ENCODE data around the gene IKBKE.

IKBKE gene

DNA sequence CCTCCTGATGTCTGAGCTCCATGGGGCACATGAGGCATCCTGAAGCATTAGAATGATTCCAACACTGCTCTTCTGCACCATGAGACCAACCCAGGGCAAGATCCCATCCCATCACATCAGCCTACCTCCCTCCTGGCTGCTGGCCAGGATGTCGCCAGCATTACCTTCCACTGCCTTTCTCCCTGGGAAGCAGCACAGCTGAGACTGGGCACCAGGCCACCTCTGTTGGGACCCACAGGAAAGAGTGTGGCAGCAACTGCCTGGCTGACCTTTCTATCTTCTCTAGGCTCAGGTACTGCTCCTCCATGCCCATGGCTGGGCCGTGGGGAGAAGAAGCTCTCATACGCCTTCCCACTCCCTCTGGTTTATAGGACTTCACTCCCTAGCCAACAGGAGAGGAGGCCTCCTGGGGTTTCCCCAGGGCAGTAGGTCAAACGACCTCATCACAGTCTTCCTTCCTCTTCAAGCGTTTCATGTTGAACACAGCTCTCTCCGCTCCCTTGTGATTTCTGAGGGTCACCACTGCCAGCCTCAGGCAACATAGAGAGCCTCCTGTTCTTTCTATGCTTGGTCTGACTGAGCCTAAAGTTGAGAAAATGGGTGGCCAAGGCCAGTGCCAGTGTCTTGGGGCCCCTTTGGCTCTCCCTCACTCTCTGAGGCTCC is 26.0 kb downstream of the IKBKE start:
- no peak for DNase-seq

DNA sequence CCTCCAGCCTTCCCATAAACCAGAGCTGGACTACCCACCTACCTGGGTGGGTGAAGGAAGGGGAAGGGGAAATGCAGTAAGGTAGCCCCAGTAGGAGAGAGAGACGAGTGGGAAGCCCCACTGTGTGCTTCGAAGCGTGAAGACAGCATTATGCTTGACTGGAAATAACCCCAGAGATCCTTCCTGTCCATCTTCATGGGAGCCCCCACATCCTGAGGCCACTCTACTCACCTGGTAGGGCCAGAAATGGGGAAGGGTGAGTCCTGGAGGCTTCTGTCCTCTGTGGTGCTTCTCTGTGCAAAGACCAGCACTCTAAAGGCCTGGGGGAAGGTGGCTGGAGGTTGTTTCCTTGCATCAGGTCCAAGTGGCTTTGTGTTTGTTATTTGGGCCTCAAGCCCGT is 27.1 kb downstream of the IKBKE start:
- no peak for DNase-seq

DNA sequence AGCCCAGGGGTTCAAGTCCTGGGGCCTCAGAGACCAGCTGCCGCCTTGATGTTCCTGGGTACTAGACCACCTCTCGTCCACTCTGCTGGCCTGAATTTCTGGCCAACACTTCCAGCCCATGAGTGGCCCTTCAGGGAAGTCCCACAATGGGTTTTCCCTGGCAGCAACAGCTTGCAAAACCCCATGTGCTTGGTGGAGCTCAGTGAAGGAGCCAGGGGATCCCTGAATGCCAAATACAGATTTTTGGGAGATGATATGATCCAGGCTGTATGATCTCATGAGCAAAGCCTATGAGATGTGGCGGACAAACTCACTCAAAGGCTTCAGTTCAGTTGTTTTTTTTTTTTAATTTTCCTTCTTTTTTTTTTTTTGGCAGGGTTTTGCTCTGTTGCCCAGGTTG is 27.5 kb downstream of the IKBKE start:
- no peak for DNase-seq

DNA sequence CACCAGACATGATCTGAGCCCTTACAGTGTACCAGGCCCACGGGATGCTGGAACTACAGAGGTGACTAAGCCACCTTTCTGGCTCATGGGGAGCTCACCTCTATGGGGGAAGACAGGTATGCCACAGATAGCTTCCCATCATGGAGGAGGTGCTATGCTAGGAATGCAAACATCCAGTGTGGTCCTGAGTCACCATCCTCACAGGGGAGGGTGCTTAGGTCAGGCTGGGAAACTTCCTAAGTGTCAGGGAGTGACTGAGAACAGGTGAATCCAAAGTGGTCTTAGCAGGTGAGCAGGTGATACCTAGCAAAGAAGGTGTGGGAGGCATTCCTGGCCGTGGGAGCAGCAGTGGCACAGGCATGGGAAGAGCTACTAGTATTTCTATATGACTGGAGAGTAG is 28.4 kb downstream of the IKBKE start:
- no peak for DNase-seq

DNA sequence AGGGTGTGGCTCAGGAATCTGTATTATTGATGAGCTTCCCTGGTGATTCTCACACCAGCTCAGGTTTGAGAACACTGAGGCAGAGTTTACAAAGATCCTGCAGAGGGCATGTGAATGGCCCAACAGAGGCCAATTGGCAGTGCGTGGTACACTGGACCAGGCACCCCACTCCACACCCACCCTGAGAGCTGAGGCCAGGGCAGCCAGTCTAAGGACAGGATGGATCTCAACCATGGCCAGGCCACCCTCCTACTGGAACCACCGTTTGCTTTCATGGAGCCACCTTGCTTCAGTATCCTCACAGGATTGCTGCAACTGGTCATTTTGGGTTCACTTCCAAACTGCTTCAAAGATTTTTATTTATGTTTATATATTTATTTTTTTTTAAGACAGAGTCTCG is 29.8 kb downstream of the IKBKE start:
- DNase-seq: no peak

DNA sequence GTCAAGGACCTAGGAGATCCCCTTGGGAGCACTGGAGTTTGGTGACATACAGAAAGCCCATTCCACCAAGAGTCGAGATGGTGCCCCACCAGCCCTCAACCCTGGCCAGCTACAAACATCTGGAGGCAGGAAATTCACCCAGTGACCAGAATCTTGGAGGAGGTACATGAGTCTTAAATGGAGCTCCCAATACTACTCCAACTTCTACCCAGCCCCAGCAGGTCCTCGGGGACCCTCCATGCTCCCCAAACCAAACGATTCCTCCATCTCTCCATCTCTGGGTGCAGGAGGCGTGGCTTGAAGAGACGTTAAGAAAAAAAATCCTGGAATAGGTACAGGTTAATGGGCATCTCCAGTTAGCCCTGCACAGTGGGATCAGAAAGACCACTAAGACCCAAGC is 31.6 kb downstream of the IKBKE start:
- no peak for DNase-seq

DNA sequence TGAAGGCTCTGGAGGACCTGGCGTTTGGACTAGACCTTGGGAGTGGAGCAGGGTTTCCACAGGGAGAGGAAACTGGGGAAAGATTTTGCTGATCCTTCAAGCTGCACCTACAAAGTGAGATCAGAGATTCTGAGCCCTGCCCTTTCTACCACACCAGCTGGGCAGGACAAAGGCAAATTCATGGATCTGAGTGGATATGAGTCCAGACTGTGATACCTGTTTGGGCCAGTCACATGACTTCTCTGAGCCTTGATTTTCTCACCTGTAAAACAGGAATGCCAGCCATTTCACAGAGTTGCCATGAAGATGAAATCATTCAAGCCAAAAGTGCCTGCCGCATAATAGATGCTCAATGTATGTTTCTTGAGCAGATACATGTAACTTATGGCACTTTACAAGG is 32.1 kb downstream of the IKBKE start:
- DNase-seq: no peak

DNA sequence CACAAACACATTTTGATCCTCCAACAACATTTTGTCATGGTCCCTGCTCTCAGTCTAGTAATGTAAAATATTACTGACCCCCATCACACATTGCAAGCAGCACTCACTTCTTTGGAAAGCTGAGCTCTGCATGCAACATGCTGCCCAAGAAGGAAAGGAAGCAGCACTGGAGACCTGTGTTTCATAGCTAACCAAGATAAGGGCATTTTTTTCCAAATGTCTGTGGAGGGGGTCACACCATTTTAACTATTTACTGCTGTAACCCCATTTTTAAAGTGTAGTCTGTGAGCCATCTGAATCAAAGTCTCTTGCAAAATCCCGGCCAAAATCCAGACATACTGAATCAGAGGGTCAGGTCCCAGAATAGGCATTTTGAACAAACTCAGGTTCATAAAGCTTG is 32.5 kb downstream of the IKBKE start:
- DNase-seq: no peak

DNA sequence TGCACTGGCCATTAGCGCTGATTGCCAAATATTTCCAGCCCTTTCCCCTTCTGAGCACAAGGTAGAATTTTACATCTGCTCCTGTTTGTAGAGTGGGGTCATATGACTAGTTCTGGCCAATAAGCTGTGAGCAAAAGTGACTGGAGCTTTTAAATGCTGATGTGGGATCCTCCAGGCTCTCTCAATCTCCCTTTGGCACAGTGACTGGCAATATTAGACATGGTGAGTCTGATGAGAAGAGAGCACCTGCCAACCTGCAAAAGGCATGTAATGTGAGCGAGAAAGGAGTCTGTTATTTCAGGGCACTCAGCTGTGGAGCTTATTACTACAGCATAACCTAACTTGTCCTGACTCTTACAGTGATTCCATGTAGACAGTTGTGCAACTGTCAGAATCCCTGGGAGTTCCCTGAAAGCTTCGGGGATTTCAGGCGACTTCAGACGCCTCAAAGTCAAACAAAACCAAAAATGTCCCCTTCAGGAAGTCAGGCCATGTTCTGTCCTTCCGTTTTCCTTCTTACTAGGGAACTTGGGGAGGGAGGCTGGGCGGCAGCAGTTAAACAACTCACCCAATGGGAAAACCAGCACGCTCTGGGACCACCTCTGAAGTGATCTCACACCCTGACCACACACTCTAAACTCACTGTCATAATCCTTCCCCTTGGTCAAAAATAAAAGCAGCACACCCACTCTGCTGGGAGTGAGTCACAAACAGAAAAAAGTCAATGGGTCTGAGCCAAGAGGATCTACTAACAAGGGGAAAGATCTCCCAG is 33.5 kb downstream of the IKBKE start:
- no peak for DNase-seq

DNA sequence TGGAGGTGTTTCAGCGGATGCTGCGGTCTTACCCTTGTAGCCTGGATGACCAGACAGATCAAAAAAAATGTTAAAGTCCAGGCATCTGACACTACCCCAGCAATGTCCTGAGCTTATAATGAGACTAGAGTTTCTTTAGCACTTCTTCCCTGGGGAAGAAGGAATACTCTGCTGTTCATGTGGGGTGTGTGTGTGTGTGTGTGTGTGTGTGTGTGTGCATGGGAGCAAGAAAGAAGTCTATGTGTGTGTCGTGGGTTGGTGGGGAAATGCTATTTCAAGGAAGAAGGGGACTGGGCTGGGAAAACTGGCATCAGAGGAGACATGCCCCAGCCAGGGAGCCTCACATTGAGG is 34.1 kb downstream of the IKBKE start:
- no peak for DNase-seq

DNA sequence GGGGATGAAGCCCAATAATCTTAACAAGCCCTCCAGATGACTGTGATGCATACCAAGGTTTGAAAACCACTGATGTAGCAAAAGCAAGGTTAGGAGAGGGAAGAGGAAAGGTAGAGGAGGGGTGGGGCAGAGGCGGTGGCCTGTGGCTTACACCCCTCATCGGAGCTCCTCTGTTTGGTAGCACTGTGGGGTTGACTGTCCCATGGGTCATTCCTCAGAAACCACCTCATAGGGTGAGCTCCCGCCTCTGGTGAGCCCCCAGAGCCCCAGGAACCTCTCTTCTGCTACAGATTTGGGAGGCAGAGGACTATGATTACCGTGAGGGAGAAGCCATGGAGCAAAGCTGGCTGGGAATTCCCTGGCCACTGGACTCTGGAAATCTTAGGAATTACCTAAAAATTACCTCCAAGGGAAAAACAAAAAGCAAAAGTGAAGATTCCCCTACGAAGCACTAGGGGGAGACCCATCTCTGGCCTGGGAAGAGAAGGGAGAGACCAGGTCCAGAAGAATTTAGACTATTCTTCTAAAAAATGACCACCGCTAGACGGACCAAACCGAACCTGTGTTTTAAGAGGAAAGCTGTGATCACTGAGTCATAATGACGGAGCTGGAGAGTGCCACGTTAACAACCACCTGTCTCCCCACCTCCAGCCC is 35.6 kb downstream of the IKBKE start:
- no peak for DNase-seq

DNA sequence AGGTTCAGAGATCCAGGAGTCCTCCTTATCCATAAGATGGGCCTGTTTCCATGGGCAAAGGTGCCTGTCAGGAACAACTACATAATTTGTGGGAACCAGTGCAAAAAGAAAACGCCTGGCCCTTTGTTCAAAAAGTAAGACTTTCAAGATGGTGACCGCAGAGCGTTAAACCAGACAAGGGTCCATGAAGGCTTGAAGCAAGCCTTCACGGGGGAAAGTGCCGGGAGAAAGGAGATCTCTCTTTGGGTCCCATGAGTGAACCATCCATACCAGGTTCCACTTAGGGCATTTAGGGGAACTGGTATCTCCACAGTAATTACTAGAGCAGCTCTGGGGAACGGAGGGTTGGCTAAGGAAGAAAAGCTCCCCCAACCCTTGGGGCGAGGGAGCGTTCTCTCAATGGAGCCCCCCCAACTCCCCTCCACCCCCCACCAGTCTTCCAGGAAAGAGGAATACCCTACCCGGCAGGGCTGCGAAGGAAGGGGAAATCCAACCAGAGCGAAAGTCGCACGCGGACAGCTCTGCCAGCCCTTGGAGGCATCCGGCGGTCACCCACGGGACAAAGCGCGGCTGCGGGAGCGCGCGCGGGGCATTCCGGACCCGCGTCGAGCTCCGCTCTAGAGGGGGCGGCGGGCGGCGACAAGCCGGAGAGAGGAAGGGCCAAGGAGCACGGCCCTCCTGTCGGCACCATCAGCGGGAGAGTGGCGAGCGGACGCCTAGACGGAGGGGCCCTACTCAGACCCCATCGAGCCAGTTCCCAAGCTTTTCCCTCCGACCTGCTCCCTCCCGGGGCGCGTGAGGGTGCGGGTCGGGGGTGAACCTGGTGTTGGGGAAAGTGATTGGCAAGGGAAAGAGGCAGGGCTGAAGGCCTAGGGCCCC is 36.4 kb downstream of the IKBKE start:
- peak; percentile 73 for DNase-seq

DNA sequence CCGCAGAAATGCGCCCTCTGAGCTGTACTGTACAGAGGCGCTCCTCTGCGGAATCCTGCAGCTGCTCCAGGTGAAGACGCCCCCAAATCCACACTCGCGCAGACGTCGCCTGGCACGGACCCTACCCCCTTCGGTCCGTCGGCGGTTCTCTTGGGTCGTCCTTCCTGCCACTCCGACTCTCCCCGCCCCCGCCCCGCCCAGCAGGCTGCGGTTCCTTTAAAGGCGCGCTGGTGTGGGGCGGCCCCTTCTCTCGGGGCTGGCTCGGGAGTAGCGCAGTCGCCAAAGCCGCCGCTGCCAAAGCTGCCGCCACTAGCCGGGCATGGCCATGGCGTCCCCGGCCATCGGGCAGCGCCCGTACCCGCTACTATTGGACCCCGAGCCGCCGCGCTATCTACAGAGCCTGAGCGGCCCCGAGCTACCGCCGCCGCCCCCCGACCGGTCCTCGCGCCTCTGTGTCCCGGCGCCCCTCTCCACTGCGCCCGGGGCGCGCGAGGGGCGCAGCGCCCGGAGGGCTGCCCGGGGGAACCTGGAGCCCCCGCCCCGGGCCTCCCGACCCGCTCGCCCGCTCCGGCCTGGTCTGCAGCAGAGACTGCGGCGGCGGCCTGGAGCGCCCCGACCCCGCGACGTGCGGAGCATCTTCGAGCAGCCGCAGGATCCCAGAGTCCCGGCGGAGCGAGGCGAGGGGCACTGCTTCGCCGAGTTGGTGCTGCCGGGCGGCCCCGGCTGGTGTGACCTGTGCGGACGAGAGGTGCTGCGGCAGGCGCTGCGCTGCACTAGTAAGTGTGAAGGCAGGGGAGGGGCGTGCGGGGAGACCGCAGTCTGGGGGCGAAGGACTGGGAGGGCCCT is 37.2 kb downstream of the IKBKE start, which contains the start of gene RASSF5:
RASSF5 (plus strand) TSS at position 248 of the 846 bp plus-strand sequence; CDS start at position 320, 72 bp downstream.
- peak; percentile 80 for DNase-seq

DNA sequence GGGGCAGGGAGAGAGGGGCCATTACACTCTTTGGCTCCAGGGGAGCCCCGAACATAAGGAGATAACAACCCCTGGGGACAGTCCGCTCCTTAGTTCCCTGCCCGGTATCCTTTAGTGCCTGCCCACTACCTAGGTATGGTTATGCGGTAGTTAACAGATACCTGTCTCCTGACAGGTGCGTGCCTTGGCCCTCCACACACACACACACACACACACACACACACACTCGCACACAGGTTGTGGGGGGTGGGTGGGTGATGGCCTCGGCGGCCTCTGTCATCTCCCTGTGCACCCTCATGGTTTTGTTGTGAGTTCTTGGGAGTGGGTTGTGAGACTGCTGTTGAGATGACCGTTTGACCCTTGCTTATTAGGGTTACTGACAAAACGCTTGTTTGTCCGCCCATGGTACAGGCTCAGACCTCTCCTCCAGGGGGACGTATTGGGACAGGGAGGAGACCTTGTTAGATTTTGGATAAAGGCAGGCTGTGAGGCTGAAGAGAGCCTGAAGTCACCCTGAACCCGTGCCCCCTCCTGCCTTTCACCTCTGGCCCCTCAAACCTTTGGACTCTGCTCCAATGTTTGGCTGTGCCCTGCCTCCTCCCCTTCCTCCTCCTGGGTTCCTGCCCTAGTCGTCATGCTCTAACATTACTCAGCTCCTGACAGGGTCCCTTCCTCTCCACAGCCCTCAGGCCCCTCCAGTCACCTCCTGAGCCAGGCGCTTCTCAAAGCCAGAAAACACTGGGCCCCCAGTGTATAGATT is 38.0 kb downstream of the IKBKE start:
- DNase-seq: no peak

DNA sequence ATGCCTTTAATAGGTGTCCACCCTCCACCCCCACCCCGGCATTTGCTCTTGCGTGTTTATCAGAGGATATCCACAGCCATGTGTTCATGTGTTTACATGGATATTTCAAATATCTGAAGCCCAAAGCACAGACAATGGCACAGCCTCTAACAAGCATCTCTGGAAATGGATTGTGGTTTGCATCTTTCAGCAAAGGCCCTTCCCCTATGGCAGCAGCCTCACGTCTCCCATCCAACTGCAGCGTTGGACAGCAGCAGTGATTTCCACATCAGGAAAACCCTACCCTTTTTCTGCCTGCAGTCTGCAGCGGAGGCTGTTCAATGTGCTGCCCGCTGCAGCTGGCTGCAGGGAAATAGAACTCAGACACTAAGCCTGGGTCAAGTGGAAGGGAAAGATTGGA is 38.7 kb downstream of the IKBKE start:
- DNase-seq: no peak

DNA sequence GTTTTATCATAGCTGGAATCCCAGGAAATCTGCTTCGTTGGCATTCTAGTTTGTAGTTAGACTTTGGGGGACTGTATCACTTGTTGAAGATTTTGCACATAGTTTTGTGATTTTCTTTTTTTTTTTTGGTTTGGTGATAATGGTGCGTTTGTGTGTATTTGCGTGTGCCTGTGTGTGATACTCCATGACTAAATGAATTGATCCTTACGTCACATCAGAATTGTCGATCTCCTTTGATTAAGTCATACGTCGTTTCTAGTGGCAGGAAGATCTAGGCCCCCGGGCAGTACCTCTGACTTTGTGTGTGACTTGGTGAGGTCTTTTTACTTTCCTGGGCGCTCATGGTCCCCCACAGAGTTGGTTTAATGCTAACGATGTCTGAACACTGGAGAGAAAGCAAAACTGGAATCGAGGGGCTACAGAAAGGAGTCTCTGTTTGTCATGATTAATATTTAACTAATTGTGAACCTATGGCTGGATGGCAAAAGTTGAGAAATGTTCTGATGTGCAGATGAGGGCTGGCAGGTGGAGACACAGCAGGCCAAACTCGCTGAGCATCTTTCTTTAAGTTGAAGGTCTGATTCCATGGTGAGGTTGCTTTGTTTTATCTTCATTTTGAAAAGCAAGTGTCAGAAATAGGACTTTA is 39.5 kb downstream of the IKBKE start:
- DNase-seq: no peak

DNA sequence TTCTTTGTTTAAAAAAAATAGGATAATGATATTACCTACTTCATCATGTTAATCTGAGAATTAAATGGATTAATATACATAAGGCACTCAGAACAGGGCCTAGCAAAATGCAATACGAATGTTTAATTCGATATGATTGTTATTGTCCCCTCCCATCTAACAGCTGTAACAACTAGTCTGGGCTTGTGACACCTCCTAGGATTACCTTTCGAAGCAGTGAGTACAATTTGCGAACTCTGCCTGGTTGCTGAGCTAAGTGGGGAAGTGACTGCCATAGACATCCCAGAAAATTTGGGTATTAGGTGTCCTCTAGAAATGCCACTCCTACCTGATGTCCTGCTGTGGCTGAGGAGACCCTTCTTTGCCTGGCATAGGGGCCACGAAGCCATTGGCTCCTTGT is 40.1 kb downstream of the IKBKE start:
- DNase-seq: no peak

DNA sequence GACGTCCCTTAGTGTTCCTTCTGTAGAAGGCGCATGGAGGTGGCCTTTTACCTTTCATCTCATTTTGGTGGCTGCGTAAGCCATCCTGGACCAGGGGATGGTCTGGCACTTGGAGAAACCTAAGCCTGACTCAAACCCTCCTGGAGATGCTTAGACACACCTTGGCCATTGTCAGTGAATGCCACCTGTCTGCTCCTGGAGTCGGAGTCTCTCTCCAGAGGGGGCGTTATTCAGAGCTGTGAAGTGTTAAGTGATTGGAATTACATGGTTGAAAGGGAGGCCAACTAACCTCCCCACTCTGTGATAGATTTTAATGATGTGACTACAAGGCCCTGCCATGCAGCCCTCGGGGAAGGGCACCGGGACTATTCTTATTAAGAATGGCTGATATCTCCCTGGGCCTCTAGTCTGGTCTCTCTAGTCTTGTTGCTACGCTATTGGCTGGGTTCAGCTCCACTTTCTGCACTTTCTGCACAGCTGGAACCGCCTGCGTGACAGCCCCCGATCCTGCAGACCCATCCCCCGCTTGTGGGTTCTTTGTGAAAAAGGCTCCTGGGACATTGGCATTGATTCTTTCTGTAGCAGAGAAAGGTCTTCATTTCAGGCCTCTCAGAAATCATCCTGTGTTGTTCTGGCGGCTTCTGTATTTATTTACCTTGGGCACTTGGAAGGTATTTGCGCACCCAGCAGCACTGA is 41.2 kb downstream of the IKBKE start:
- no peak for DNase-seq

DNA sequence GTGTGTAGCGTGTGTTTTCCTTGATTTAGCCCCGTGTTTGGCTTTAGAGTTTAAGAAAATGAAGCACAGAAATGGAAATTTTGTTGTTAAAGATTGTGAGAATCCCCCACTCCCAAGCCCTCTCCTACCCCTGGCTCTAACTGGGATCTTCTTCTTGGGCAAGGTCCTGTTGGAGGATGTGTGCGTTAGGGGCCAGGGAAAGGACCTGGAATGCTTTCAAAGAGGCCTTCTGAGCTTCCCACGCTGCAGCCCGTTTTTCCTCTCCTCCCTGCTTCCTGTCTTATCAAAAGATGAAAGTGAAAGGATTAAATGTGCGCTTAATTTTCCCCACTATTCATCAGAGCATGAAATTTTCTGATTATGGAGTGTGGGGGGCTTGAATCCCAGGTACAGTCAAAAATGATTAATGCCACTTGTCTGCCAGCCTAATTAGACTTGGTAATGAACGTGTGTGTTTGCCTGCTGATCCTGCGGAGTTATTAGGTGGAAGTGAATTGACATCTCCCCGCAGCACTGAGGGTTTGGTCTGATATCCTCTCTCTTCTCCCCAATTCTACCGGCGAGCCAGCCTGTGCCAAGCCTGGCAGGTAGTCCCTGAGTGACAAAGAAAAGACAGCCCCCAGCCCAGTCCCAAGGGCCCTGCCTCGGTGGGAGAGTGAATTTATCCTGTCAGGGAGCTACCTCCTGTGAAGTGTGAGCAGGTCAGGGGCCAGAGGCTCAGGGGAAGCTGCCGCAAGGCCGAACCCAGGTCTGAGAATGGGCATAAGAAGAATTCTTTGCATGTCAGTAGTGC is 42.0 kb downstream of the IKBKE start:
- DNase-seq: peak; percentile 51
